Uterus (tissue), 2 donors: ENCODE measurements around the gene MYO9B.

Experiments used
- CTCF ChIP-seq, 4 experiments: fragments of 200-600 bp in 2 of 4; fragments of 450-650 bp in 2 of 4; sonication (generic) in 2 of 4; IDR thresholded peaks; one replicate each; pipeline ENCODE4 v1.5.1; 2016 to 2019; ENCODE audit warnings: antibody characterized with exemption in 4 of 4, mild to moderate bottlenecking in 2 of 4, moderate library complexity in 1 of 4
- POLR2A ChIP-seq, 2 donors: fragments of 450-650 bp; IDR thresholded peaks; one replicate each; pipeline ENCODE4 v1.6.1; 2016; ENCODE audit warnings: antibody characterized with exemption in 2 of 2, mild to moderate bottlenecking in 1 of 2, moderate library complexity in 1 of 2

DNA sequence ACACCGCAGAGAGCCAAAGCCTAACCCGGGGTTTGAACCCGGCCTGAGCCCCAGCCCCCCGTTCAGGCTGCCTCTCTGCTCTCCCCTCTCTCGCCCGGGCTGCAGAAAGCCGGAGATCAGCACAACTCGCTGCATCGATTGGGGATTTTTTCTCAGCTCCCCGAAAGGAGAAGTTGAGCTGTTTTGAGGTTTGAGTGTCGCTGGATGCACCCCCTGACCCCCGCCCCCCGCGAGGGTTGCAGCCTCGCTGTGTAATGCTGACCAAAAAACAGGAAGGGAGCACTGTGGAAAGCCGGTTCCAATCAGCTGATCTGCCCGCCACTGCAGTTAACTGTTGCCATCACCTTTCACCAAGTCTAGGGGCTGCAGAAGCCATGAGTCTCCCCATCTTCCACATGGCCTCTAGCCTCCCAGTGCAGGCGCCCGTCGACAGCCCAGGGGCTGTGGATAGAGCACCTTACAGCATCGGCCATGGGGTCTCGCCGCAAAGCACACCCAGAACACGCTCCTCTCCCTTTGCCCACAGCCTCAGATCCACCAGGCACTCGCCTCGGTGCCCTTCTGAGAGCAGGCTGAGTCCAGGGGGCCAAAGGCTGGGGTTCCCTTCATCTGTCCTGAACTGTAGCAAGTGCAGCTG, 34.5 kb downstream of the MYO9B start:
- TF ChIP-seq POLR2A (IDR thresholded peaks at IDR 0.05) (no peak), CTCF (IDR thresholded peaks at IDR 0.05) (no peak)
